ENCODE measurements around the gene FCRL4. TPM values are rescaled to one million over a fixed set of nuclear protein-coding genes. Genes with fewer than 3 reads are reported as not detected.

The FCRL4 gene
- total RNA-seq (ENCODE audit: insufficient read depth, low replicate concordance): 5.8 TPM

DNA sequence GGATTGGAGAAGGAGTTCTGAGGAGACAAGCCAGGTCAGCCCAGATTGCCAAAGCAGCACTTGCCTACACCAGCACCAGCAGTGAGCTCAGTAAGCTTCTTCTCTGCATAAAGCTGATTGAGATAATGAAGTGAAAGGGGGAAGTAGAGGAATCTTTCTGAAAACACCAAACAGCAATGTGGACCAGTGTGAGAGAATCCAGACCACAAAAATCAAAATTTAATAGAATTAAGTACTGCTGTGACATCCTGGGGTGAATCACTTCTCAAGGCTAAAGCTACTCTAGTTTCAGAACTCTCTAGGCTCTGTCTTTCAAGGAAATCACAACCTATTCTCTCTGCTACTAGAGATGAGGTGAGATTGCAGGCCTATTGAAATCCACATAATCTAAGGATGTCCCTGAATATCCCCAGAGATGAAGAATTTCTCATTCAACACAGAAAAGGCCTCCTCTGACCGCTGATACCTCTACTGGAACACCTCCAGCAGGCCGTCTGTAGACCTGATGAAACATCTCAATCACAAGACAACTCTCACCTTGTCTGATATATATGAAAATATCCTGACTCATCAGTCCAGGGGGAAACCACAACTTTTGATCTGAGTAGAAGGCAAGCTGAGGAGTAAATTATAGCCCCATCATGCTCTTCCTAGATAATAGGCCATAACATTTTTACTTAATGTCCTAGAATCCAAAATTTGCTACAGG is at the start of gene FCRL4:
TSS of gene FCRL4 (minus strand) at position 127 of the 709 bp plus-strand sequence. CDS start 141 bp downstream, outside the sequence.
- DNase-seq (ENCODE audit: low spot score): no peak

DNA sequence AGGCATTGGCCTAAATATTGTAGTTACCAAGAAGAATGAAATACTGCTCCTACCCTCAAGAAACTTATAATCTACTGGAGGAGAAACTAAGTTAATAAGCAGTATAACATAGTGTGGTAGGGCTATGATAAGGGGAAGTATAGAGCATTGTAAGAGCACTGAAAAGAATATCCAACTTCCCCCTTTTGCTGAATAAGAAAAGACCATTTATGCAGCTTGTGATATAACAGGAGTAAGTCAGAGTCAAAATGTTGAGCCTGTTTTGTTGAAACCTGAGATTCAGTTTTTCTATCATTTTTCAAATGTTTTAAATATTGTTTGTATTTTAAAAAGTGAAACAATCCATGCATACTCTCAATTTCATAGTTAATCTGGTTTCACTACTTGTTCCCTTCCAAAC is 48.3 kb upstream of the FCRL4 start:
- DNase-seq (ENCODE audit: low spot score): no peak

DNA sequence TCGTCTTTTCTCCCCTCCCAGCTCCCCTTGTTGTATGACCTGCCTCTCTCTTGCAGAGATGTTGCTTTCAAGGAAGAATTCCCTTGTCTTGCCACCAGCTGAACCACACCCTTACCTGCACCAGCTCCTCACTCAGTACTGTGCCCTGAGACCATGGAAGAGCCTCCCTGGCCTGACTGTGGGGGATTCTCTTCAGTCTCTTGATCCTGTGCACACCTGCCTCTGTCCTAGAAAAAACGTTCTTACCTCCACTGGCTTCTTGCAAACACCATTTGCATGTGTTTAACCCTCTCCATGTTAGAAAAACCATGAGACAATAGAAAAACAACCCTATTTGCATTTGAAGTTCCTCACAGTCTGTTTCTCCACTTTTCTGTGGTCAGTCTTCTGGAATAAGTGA is 43.3 kb upstream of the FCRL4 start:
- no peak for DNase-seq (ENCODE audit: low spot score)

DNA sequence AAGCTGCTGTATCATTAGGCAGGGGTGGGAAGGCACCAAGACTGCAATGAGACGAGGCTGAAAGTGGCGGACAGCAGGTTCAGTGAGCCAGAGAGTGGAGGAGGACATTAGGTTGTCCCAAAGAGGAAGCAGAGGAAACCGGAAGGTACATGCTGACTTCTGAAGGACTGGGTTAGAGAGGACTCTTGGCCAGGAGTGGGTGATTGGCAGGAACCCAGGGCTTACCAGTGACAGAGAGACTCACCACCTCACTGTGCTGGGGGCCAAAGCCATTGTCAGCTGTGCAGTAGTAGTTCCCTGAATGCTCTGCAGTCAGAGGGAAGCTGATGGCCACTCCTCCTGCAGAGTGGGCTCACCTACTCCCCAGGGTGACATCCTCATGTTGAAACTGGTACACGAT is 41.9 kb upstream of the FCRL4 start:
- DNase-seq (ENCODE audit: low spot score): no peak

DNA sequence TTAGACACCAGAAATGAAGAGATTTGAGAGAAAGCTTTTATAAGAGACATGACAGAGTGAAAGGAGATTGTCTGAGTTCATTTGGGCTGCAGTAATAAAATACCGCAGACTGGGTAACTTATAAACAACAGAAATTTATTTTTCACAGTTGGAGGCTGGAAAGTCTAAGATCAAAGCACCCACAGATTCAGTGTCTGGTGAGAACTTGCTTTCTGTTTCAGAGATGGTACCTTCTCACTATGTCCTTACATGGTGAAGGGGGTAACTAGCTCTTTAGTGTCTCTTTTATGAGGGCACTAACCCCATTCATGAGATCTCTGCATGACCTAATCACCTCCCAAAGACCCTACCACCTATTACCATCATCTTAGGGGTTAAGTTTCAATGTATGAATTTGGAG is 30.9 kb upstream of the FCRL4 start:
- DNase-seq (ENCODE audit: low spot score): no peak

DNA sequence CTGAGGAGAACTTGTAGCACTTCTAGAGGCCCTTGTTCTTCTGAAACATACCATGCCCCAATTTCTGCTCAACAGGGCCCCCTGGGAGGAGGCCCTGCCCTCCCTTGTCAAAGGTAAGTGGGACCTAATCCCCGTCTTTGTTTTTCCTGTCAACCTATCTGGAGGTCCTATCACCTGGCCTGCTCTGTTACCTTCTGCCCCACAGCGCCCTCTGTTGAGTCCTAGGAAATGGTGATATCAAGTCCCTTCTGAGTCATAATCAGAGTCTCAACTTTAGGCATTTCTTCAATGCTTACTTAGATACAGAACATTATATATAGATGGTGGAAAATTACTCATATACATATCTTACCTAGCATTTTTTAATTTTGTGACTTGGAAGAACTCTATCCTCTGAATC is 28.2 kb upstream of the FCRL4 start:
- DNase-seq (ENCODE audit: low spot score): no peak

DNA sequence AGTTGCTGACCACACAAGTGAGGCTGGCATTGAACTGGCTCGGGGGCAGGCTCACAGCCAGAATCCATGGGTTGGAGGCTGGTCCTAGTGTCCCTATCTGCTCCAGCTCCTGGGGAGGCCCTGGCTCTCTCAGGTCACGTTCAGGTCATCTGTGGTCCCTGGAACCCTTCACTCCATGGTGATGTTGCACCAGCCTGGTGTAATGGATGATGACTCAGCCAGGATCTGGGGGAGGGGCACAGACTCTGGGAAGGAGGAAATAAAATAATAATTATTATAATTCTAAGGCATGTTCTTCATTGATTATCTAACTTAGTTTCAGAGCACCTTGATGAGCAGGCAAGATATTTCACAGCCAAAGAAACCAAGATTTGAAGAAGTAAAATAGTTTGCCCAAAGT is 26.6 kb upstream of the FCRL4 start:
- no peak for DNase-seq (ENCODE audit: low spot score)

DNA sequence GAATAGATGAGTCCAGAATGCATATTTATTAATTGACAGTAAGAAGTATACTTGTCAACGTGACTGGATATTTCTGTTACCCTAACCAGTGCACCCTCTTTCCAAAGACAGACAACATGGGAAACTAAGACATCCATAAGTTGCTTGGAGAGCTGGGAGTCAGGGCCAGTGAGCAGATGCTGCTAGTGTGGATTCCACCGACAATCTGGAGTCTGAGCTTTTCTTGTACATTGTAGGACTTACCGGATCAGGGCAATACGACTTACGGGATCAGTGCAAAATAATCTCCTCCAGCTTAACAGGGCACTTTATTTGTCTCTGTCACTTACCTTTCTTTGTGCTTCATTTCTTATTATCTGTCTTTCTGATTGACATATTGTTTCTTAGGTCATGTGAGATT is 24.6 kb upstream of the FCRL4 start:
- DNase-seq (ENCODE audit: low spot score): no peak

DNA sequence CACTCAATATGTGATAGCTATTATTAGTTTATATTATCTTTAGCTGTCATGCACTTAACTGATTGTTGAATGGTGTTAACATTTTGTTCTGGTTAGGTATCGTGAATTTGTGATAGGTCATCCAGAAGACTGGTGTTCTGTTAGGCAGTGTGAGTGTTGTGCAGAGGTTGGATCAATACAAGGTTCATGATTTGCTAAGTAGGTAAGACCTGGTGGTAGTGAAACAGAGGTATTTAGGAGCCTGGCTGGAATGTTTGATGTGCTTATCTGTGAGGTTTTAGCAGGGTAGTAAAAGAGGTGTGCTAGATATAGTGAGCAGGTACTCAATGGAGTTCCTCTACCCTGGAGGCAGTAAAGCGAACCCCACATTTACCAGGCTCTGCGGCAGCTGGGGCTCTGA is 20.3 kb upstream of the FCRL4 start:
- DNase-seq (ENCODE audit: low spot score): no peak

DNA sequence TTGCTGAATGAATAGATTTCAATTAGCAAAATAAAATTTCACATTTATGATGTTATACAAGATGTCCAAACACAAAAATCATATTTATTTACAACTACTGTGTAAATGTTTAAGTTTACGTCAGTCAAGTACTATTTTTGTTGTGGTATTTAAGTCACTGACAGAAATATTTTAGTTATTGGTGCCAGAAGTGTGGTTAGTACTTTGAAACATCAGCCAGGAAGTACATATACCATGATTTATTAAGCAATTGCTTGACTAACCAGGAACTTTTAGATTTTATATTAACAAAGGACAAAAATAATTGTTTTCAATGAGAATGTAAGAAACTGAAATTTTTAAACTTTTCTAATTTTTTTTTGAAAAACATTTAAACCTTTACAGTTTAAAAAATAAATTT is 2.4 kb upstream of the FCRL4 start:
- no peak for DNase-seq (ENCODE audit: low spot score)

DNA sequence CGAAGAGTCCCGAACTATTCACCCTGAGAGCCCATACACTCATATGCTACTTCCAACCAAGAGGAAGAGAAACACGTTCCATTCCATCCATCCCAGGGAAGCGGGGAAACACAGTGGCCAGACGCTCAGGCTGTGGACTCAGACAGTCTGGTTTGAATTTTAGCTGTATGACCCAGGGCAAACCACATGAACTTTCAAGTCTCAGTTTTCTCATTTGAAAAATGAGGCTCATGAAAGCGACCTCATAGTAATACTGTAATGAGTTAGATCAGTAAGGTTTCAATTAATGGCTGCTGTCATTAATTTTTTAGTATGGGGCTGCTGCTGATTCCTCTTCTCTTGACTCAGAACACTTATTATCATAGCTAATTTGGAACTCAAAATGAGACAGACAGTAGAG is 1.5 kb downstream of the FCRL4 start:
- no peak for DNase-seq (ENCODE audit: low spot score)

DNA sequence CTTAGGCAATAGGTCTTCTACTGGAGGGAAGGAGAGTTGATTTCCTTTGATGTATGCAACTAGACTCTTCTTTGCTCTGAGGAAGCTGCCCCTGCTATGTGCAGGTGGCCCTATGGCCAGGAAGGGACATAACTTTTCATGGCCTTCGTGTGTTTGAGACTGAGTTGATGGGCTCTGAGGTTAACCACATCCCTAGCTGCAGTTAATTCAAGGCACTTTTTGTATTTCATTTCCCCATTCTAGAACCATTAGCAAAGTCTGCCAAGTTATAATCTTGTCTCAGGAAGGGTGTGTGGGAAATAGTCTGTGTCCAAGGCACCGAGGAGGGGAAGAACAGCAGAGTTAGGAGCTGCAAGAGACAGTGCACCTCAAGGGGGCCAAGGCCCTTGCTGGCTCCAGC is 2.5 kb downstream of the FCRL4 start:
- DNase-seq (ENCODE audit: low spot score): no peak

DNA sequence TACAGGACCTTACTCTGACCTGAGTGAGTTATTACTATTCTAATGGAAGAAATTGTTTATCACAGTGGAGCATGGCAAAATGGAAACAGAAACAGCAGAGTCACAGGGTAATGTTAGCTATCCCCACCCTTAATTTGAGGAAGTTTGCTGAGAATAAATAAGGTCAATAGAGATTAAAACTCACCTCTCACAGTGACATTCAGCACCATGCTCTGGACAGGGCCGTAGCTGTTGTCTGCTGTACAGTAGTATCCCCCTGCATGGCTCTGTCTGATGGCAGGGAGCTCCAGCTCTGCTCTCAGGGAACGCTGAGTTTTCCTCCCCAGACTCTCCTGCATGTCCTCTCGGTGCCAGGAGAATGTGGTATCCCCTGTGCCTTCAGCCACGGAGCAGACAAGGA is 11.9 kb downstream of the FCRL4 start:
- DNase-seq (ENCODE audit: low spot score): no peak

DNA sequence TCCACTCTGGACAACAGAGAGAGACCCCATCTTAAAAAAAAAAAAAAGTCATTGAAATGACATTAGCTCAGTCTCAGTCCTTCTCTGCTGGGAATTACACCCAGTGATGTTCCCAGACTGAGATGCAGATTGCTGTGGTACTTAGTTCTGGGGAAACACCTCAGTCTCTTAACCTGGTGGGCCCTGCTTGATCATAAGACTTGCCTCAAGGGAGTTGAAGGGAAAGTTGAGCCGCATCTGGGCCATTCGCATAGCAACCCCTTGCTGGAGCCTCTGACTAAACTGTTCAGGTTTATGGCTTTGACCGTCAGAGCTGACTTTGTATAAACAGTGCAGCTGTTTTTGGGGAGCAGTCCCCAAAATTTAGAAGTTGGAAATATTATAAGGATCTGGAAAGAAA is 13.4 kb downstream of the FCRL4 start:
- no peak for DNase-seq (ENCODE audit: low spot score)

DNA sequence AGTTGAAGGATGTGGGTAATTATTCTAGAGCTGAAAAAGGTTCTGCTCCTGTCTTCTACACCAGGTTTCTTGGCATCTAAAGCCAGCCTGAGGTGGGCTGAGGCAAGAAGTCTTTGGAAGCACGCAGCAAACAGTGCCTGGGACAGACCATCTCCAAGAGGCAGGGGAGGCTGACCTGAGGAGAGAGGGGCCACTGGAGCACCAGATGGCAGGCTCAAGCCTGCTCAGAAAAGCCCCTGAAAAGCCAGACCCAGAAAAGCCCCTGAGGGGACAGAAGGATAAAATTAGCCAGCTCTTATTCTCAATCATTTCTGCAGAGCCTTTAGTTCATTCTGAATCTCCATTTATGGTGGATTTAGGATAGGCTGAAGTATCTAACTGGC is 17.1 kb downstream of the FCRL4 start:
- DNase-seq (ENCODE audit: low spot score): no peak

DNA sequence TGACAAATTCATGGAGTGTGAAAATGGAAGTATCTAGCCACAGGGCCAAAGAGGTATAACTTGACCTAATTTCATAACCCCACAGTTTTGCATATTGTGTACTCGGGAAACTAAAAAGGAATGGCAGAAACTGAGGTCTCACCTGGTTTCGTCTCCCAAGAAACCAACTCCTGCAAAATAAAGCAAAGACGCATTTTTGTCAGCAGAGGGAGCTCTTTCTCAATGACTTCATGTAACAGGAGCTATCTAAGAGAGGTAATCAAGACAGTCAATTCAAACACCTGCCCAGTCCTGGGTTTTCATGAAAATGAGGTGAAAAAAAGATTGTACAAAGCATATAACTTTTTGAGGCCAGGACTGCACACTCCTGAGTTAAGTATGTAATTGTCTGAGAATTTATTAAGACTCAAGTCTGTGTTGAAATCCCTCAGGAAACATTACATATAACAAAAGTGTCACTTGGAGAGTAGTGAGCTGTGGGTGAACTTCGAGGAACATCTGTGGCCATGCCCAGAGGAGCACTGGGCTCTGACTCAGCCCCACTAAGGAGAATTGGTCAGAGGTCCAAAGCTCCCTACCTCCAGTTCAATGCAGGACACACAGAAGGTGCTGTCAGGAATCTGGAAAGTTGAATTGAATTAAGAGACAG is 17.6 kb downstream of the FCRL4 start:
- DNase-seq (ENCODE audit: low spot score): peak; percentile 69

DNA sequence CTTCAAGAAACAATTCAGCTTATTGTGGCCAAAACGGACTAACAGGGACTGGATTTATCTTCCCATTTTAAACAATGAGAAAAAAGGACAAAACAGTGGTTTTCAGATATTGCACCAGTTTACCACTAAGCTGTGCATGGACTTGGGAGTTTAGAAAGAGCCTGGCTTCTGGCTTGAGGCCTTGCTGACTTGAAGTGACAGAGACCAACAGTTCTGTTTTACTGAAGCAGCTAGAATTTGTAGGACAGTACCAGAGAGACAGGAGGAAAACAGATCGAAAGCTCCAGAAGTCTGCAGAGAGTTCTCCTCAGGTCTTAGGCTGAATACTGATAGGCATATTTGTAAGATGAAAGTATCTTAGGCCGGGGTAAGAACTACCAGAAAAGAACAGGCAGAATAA is 20.5 kb downstream of the FCRL4 start:
- no peak for DNase-seq (ENCODE audit: low spot score)

DNA sequence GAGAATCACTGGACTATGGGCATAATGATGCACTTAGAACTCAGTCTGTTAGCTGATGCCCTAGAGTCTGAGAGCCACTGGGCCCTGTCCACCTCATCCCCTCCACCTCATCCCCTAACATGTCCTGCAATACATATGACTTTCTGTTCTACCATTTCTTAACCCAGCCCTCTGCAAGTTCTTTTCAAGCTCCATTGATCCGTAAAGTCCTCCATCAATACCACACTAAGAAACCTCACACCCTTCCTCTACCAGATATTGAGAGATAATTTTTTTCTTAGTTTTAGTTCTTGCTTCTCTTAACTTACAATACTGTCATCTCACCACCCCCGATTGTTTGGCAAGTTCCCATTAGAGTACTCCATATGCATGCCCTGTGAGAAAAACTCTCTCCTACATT is 22.1 kb downstream of the FCRL4 start:
- DNase-seq (ENCODE audit: low spot score): no peak

DNA sequence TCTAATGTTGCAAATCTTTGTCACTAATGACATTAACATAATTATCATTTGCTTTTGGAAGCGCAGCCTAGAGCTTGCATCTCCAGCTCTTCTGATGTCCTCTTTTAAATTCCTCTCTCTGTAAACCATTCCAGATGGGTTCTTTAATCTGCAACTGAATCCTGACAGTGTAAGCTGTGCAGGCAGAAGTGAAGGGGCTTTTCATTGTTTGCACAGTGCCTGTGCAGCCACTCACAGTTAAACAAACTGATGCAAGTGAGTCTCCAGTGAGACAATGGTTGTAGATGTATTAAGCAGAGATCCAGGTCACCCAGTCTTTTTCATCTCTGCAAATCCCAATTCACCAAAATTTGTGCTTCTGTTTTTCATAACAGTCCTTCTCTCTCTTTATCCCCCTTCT is 23.0 kb downstream of the FCRL4 start:
- DNase-seq (ENCODE audit: low spot score): no peak

DNA sequence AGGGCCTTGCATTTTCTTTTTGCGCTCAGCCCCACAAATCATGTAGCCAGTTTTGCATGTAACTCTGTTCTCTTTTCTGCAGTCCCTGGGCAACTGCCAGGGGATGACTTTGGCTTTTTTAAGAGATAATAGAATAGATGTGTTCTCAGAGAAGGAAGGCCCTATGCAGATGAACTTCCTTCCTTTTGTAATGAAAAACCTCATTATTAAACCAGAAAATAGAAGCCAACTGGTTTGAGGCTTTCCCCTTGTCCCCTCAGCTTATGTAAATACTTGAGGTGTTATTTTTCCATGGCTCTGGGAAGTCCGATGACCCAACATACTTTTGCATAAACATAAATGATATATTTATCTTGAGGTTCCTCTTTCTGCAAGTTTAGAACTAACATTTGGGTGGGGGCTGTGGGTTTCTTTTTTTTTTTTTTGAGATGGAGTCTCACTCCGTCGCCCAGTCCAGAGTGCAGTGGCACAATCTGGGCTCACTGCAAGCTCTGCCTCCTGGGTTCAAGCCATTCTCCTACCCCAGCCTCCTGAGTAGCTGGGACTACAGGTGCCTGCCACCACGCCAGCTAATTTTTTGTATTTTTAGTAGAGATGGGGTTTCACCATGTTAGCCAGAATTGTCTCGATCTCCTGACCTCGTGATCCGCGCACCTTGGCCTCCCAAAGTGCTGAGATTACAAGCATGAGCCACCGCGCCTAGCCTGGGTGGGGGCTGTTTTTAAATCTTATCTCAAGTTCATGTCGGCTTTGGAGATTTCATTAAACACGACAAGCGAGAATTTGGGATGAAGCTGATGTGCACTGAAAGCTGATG is 31.2 kb downstream of the FCRL4 start:
- peak; percentile 3 for DNase-seq (ENCODE audit: low spot score)

DNA sequence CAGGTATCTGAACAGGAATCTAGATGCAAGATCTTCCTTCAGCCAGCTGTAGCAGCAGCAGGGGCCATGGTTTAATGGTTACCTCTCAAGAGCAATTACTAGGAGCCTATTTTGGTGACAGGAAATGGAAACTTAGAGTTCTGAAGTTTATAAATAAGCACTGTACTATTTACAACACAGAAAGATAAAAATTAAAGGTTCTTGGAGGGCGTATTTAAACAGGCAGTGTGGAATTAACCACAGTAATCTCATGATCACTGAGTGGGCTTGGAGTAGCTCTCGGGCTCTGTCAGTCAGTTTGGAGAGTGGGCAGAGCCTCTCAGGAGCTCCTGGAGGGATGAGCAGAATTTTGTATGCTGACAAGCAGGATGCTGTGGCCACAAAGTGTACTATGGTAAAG is 35.4 kb downstream of the FCRL4 start:
- DNase-seq (ENCODE audit: low spot score): no peak

DNA sequence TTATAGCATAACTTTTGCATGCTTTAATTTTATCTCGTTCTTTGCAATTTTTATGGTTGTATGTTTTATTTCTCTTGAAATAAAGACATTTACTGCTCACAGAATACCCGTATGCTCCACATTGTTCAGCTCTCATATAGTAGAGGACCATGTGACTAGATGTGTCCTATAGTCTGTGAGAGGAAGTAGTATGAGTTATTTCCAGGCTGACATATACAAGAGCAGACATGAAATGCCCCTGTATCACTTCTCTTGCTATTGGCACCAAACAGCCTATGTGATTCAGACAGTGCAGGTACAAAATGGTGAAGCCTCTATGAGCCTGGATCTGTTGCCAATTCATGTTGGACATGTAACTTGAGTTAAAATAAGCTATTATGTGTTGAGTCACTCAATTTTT is 39.8 kb downstream of the FCRL4 start:
- no peak for DNase-seq (ENCODE audit: low spot score)

All from umbilical cord (tissue), 2 donors.